Osteoblast (primary cell): ENCODE results near the gene SHISA7. TPM values are rescaled to one million over a fixed set of nuclear protein-coding genes. Genes with fewer than 3 reads are reported as not detected.
"Not testable (repeated sequence)": the region's sequence is repeated elsewhere in the genome, so short reads cannot be mapped to it uniquely, and the experiment has no call there.

Experiments
- DNase-seq: peaks from one replicate; pipeline ENCODE4 v3.0.0; 2011; ENCODE audit warnings: low spot score, mixed read lengths; ENCODE audit not compliant: insufficient read length; ENCODE audit errors: missing footprints
- H2AFZ ChIP-seq: 2 replicates; pipeline ENCODE4 v1.6.0; 2011; ENCODE audit warnings: mild to moderate bottlenecking, low read length
- H3K27ac ChIP-seq: 2 replicates; pipeline ENCODE4 v1.5.1; 2011; ENCODE audit warnings: mild to moderate bottlenecking, low read depth, low read length, moderate library complexity
- H3K27me3 ChIP-seq: 2 replicates; pipeline ENCODE4 v1.6.0; 2012; ENCODE audit warnings: mild to moderate bottlenecking, control low read depth, inconsistent platforms, low read length, moderate library complexity; ENCODE audit not compliant: insufficient read depth
- H3K36me3 ChIP-seq: 2 replicates; pipeline ENCODE4 v1.5.1; 2011; ENCODE audit warnings: mild to moderate bottlenecking, low read length, control low read depth, moderate library complexity; ENCODE audit not compliant: insufficient read depth
- H3K4me1 ChIP-seq: 2 replicates; pipeline ENCODE4 v1.5.1; 2011; ENCODE audit warnings: mild to moderate bottlenecking, low read length, control low read depth, moderate library complexity; ENCODE audit not compliant: insufficient read depth
- H3K4me2 ChIP-seq: 2 replicates; pipeline ENCODE4 v1.6.0; 2011; ENCODE audit warnings: mild to moderate bottlenecking, low read length; ENCODE audit not compliant: insufficient read depth
- H3K4me3 ChIP-seq: fragments of 200-600 bp; sonication (generic); 3 replicates; pipeline ENCODE4 v1.5.1; 2012; ENCODE audit warnings: mild to moderate bottlenecking, low read length, inconsistent platforms; ENCODE audit not compliant: insufficient read depth
- H3K79me2 ChIP-seq: 2 replicates; pipeline ENCODE4 v1.6.0; 2012; ENCODE audit warnings: mild to moderate bottlenecking, low read length, control low read depth, inconsistent platforms; ENCODE audit not compliant: insufficient read depth
- H3K9me3 ChIP-seq: 2 replicates; pipeline ENCODE4 v1.5.1; 2011; ENCODE audit warnings: low read depth, low read length, control low read depth
- H4K20me1 ChIP-seq: 2 replicates; pipeline ENCODE4 v1.6.0; 2012; ENCODE audit warnings: mild to moderate bottlenecking, low read length, control low read depth; ENCODE audit not compliant: insufficient read depth
- total RNA-seq: library from RNA; depleted of rRNA; stranded (reverse); fragments of >200 nt; gene quantifications from 2 replicates; pipeline ENCODE4 v1.2.3, GENCODE V29; 2012
- TF ChIP-seq, protein P1 (sequence below): IDR thresholded peaks from 2 replicates; pipeline ENCODE4 v1.5.1; 2011; ENCODE audit warnings: mild to moderate bottlenecking, low read depth, low read length, moderate library complexity; ENCODE audit errors: extremely low read depth

Gene SHISA7
- total RNA-seq, 1 donor = not detected

GRCh38 chr19:55406091-55406825 lies 36.8 kb downstream of the SHISA7 start:
- no peak overlapping the region for H2AFZ ChIP-seq
- H3K4me2 ChIP-seq = peak overlapping the region; percentile 81
- H3K79me2 ChIP-seq = peaks cover 45% of the 10 kb centered on the region
- H3K36me3 ChIP-seq = peaks cover 41% of the 10 kb centered on the region
- peak overlapping the region; percentile 93 for H3K27ac ChIP-seq
- H3K9me3 ChIP-seq = no peaks in the 10 kb centered on the region
- H3K27me3 ChIP-seq = peaks cover under 1% of the 10 kb centered on the region
- peak overlapping the region; percentile 87 for H3K4me3 ChIP-seq
- peak; percentile 80 for DNase-seq
- TF ChIP-seq, protein P1, sequence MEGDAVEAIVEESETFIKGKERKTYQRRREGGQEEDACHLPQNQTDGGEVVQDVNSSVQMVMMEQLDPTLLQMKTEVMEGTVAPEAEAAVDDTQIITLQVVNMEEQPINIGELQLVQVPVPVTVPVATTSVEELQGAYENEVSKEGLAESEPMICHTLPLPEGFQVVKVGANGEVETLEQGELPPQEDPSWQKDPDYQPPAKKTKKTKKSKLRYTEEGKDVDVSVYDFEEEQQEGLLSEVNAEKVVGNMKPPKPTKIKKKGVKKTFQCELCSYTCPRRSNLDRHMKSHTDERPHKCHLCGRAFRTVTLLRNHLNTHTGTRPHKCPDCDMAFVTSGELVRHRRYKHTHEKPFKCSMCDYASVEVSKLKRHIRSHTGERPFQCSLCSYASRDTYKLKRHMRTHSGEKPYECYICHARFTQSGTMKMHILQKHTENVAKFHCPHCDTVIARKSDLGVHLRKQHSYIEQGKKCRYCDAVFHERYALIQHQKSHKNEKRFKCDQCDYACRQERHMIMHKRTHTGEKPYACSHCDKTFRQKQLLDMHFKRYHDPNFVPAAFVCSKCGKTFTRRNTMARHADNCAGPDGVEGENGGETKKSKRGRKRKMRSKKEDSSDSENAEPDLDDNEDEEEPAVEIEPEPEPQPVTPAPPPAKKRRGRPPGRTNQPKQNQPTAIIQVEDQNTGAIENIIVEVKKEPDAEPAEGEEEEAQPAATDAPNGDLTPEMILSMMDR = no peak
- peaks cover 37% of the 10 kb centered on the region for H4K20me1 ChIP-seq
- peaks cover 22% of the 10 kb centered on the region for H3K4me1 ChIP-seq

- Histone ChIP-seq H3K27me3 (no peaks in the 10 kb centered on the region), H3K4me2 (peak overlapping the region; percentile 81), H3K4me3 (peak overlapping the region; percentile 87), H3K79me2 (peaks cover 45% of the 10 kb centered on the region), H3K27ac (peak overlapping the region; percentile 15), H3K36me3 (peaks cover 46% of the 10 kb centered on the region), H3K9me3 (no peaks in the 10 kb centered on the region), H3K4me1 (peaks cover 22% of the 10 kb centered on the region), H2AFZ (no peak overlapping the region), H4K20me1 (peaks cover 42% of the 10 kb centered on the region)
- peak; percentile 83 for DNase-seq
- TF ChIP-seq, protein P1 = no peak
Observed at GRCh38 chr19:55405638-55406037, 37.5 kb downstream of the SHISA7 start.

- Histone ChIP-seq H3K4me1 (peaks cover 17% of the 10 kb centered on the region), H3K4me2 (no peak overlapping the region), H3K27ac (no peak overlapping the region), H3K27me3 (no peaks in the 10 kb centered on the region), H4K20me1 (peaks cover 58% of the 10 kb centered on the region), H3K79me2 (peaks cover 45% of the 10 kb centered on the region), H3K4me3 (no peak overlapping the region), H3K36me3 (peaks cover 51% of the 10 kb centered on the region), H2AFZ (no peak overlapping the region), H3K9me3 (no peaks in the 10 kb centered on the region)
- TF ChIP-seq, protein P1 = no peak
- DNase-seq = peak; percentile 87
Observed at GRCh38 chr19:55402509-55402908, 40.6 kb downstream of the SHISA7 start.

DNA sequence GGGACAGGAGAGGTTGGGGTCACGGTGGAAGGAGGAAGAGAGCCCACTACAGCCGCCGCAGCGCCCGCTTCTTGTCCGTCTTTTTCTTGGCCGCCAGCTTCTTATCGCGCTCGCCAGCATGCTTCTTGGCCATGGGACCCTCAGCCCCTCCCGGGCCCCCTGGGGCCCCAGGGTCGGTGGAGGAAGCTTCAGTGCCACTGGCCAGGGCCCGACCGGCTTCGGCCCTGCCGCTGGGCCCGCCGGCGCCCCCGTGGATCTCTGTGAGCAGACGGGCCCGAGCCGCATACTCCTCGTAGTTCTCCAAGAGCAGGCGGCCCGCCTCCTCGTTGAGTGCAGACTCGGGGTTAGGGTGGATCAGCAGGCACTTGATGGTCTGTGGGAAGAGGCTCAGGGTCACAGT lies 41.7 kb downstream of the SHISA7 start:
- Histone ChIP-seq H3K79me2 (peaks cover 34% of the 10 kb centered on the region), H3K4me1 (peaks cover 11% of the 10 kb centered on the region), H3K36me3 (peaks cover 49% of the 10 kb centered on the region), H4K20me1 (peaks cover 53% of the 10 kb centered on the region)
- not testable (repeated sequence) for DNase-seq, H3K9me3 ChIP-seq, H2AFZ ChIP-seq, H3K27ac ChIP-seq, H3K4me2 ChIP-seq, H3K27me3 ChIP-seq, H3K4me3 ChIP-seq
